ENCODE data around the gene EPHA3. TPM values are rescaled to one million over a fixed set of nuclear protein-coding genes. Genes with fewer than 3 reads are reported as not detected.
A peak's percentile ranks its signal among the peaks of the same experiment; 100 is the strongest.

Gene EPHA3
- total RNA-seq, 1 experiment from 2014 or later, result 0.74 TPM

GRCh38 chr3:89402051-89402450, 294.6 kb downstream of the EPHA3 start (continued):
- TF ChIP-seq, protein P1, sequence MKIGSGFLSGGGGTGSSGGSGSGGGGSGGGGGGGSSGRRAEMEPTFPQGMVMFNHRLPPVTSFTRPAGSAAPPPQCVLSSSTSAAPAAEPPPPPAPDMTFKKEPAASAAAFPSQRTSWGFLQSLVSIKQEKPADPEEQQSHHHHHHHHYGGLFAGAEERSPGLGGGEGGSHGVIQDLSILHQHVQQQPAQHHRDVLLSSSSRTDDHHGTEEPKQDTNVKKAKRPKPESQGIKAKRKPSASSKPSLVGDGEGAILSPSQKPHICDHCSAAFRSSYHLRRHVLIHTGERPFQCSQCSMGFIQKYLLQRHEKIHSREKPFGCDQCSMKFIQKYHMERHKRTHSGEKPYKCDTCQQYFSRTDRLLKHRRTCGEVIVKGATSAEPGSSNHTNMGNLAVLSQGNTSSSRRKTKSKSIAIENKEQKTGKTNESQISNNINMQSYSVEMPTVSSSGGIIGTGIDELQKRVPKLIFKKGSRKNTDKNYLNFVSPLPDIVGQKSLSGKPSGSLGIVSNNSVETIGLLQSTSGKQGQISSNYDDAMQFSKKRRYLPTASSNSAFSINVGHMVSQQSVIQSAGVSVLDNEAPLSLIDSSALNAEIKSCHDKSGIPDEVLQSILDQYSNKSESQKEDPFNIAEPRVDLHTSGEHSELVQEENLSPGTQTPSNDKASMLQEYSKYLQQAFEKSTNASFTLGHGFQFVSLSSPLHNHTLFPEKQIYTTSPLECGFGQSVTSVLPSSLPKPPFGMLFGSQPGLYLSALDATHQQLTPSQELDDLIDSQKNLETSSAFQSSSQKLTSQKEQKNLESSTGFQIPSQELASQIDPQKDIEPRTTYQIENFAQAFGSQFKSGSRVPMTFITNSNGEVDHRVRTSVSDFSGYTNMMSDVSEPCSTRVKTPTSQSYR (CRISPR knock-in tag; IDR thresholded peaks at IDR 0.05), result no peak
- TF ChIP-seq ZNF425 (CRISPR knock-in tag; conservative IDR thresholded peaks at IDR 0.05) (no peak), MXD4 (CRISPR knock-in tag; IDR thresholded peaks at IDR 0.05; ENCODE audit: borderline replicate concordance) (no peak), AR (CRISPR knock-in tag; IDR thresholded peaks at IDR 0.05) (no peak)
- TF ChIP-seq, protein P2, sequence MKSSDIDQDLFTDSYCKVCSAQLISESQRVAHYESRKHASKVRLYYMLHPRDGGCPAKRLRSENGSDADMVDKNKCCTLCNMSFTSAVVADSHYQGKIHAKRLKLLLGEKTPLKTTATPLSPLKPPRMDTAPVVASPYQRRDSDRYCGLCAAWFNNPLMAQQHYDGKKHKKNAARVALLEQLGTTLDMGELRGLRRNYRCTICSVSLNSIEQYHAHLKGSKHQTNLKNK (CRISPR knock-in tag; IDR thresholded peaks at IDR 0.05), result no peak

- ChIA-PET POLR2A (interaction anchor here (0.9 kb wide), 1 partner anchor 527 kb away, joined by 3 read pairs; no protein-coding TSS in a partner anchor), CTCF (no interaction called here)
- no peak for TF ChIP-seq ELF4 (CRISPR knock-in tag; IDR thresholded peaks at IDR 0.05; ENCODE audit: low read depth)
- Mint-ChIP-seq H3K27ac (0 out of 2 replicates have a peak overlapping the region, but pooled peaks have one; percentile 26), H3K36me3 (no peaks in the 10 kb centered on the region), H3K27me3 (ENCODE audit: low read depth) (no peaks in the 10 kb centered on the region), H3K4me1 (peaks cover 42% of the 10 kb centered on the region), H3K4me3 (no peak overlapping the region), H3K9me3 (no peaks in the 10 kb centered on the region)
- ATAC-seq (peak; percentile 60), DNase-seq (ENCODE audit: low spot score) (no peak)
Measured at GRCh38 chr3:89405176-89405575, 297.8 kb downstream of the EPHA3 start.

DNA sequence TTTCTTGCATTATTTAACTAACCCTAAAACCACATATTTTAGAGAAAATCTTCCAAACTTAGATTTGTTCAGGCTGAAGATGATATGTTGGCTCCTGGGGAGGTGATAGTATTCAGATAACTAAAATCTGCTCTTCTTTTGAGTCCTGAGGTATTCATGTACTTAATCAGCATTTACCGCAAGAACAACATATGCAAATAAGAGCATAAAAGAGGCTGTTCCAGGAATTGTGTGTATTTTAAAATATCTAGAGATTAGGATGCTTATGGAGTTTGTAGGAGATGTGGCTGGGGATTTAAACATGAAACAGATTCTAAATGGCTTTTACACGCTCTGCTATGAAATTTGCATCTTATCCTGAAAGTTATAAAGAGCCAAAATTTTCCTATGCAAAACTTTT, 298.2 kb downstream of the EPHA3 start:
- POLR2A ChIA-PET, result interaction anchor here (0.9 kb wide), 1 partner anchor 527 kb away, joined by 3 read pairs; no protein-coding TSS in a partner anchor
- no peak for ATAC-seq
- Mint-ChIP-seq H3K9me3 (no peaks in the 10 kb centered on the region), H3K36me3 (no peaks in the 10 kb centered on the region), H3K4me1 (peaks cover 42% of the 10 kb centered on the region), H3K27ac (no peak overlapping the region), H3K27me3 (ENCODE audit: low read depth) (no peaks in the 10 kb centered on the region), H3K4me3 (no peak overlapping the region)
- TF ChIP-seq, protein P3, sequence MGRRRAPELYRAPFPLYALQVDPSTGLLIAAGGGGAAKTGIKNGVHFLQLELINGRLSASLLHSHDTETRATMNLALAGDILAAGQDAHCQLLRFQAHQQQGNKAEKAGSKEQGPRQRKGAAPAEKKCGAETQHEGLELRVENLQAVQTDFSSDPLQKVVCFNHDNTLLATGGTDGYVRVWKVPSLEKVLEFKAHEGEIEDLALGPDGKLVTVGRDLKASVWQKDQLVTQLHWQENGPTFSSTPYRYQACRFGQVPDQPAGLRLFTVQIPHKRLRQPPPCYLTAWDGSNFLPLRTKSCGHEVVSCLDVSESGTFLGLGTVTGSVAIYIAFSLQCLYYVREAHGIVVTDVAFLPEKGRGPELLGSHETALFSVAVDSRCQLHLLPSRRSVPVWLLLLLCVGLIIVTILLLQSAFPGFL (CRISPR knock-in tag; IDR thresholded peaks at IDR 0.05; ENCODE audit: borderline replicate concordance), result no peak
- TF ChIP-seq, protein P4, sequence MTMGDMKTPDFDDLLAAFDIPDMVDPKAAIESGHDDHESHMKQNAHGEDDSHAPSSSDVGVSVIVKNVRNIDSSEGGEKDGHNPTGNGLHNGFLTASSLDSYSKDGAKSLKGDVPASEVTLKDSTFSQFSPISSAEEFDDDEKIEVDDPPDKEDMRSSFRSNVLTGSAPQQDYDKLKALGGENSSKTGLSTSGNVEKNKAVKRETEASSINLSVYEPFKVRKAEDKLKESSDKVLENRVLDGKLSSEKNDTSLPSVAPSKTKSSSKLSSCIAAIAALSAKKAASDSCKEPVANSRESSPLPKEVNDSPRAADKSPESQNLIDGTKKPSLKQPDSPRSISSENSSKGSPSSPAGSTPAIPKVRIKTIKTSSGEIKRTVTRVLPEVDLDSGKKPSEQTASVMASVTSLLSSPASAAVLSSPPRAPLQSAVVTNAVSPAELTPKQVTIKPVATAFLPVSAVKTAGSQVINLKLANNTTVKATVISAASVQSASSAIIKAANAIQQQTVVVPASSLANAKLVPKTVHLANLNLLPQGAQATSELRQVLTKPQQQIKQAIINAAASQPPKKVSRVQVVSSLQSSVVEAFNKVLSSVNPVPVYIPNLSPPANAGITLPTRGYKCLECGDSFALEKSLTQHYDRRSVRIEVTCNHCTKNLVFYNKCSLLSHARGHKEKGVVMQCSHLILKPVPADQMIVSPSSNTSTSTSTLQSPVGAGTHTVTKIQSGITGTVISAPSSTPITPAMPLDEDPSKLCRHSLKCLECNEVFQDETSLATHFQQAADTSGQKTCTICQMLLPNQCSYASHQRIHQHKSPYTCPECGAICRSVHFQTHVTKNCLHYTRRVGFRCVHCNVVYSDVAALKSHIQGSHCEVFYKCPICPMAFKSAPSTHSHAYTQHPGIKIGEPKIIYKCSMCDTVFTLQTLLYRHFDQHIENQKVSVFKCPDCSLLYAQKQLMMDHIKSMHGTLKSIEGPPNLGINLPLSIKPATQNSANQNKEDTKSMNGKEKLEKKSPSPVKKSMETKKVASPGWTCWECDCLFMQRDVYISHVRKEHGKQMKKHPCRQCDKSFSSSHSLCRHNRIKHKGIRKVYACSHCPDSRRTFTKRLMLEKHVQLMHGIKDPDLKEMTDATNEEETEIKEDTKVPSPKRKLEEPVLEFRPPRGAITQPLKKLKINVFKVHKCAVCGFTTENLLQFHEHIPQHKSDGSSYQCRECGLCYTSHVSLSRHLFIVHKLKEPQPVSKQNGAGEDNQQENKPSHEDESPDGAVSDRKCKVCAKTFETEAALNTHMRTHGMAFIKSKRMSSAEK (CRISPR knock-in tag; IDR thresholded peaks at IDR 0.05; ENCODE audit: borderline replicate concordance), result no peak
- no peak for DNase-seq (ENCODE audit: low spot score)
- CTCF ChIA-PET, result no interaction called here

All from WTC11 (cell line).